ENCODE results near the gene ENKD1. TPM values are rescaled to one million over a fixed set of nuclear protein-coding genes. Genes with fewer than 3 reads are reported as not detected.

ENKD1 gene
- total RNA-seq, 1 experiment from 2014 or later: 11.9 TPM

- CTCF ChIA-PET: interaction anchor here (0.7 to 10.3 kb wide), 33 partner anchors 8 to 281 kb away, joined by 3 to 137 read pairs (median 5); partner anchors contain the start of genes ATP6V0D1, CARMIL2, CTCF and EDC4
- Mint-ChIP-seq H3K36me3 (no peaks in the 10 kb centered on the region), H3K27me3 (ENCODE audit: low read depth) (peaks cover 6% of the 10 kb centered on the region), H3K4me3 (peak overlapping the region; percentile 43; the same call in 1 of the 2 replicates), H3K9me3 (no peaks in the 10 kb centered on the region), H3K27ac (no peak overlapping the region), H3K4me1 (peaks cover 26% of the 10 kb centered on the region)
- DNase-seq (ENCODE audit: low spot score) (no peak), ATAC-seq (no peak)
- POLR2A ChIA-PET: interaction anchor here (1.3 kb wide), 1 partner anchor 100 kb away, joined by 3 read pairs; no protein-coding TSS in a partner anchor
- TF ChIP-seq CBFB (CRISPR knock-in tag; IDR thresholded peaks at IDR 0.05; ENCODE audit: low read depth): no peak
- TF ChIP-seq ATF1 (CRISPR knock-in tag; IDR thresholded peaks at IDR 0.05): 0 out of 2 replicates have a peak, but pooled peaks have one; percentile 12
Observed at GRCh38 chr16:67662653-67663010, 3.9 kb downstream of the ENKD1 start.

GRCh38 chr16:67661886-67662652, 4.5 kb downstream of the ENKD1 start:
- H3K36me3 Mint-ChIP-seq: no peaks in the 10 kb centered on the region
- ATAC-seq (no peak), DNase-seq (ENCODE audit: low spot score) (no peak)
- TF ChIP-seq ZNF138 (CRISPR knock-in tag; conservative IDR thresholded peaks at IDR 0.05): no peak
- no peak for TF ChIP-seq MXD4 (CRISPR knock-in tag; IDR thresholded peaks at IDR 0.05; ENCODE audit: borderline replicate concordance)
- TF ChIP-seq, protein P1, sequence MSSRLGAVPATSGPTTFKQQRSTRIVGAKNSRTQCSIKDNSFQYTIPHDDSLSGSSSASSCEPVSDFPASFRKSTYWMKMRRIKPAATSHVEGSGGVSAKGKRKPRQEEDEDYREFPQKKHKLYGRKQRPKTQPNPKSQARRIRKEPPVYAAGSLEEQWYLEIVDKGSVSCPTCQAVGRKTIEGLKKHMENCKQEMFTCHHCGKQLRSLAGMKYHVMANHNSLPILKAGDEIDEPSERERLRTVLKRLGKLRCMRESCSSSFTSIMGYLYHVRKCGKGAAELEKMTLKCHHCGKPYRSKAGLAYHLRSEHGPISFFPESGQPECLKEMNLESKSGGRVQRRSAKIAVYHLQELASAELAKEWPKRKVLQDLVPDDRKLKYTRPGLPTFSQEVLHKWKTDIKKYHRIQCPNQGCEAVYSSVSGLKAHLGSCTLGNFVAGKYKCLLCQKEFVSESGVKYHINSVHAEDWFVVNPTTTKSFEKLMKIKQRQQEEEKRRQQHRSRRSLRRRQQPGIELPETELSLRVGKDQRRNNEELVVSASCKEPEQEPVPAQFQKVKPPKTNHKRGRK (CRISPR knock-in tag; IDR thresholded peaks at IDR 0.05; ENCODE audit: borderline replicate concordance): no peak
- TF ChIP-seq ZNF263 (CRISPR knock-in tag; IDR thresholded peaks at IDR 0.05; ENCODE audit: low read depth): no peak
- no peak for TF ChIP-seq FOXK1 (CRISPR knock-in tag; IDR thresholded peaks at IDR 0.05)
- no peak for TF ChIP-seq PRRX2 (CRISPR knock-in tag; IDR thresholded peaks at IDR 0.05)
- TF ChIP-seq, protein P2, sequence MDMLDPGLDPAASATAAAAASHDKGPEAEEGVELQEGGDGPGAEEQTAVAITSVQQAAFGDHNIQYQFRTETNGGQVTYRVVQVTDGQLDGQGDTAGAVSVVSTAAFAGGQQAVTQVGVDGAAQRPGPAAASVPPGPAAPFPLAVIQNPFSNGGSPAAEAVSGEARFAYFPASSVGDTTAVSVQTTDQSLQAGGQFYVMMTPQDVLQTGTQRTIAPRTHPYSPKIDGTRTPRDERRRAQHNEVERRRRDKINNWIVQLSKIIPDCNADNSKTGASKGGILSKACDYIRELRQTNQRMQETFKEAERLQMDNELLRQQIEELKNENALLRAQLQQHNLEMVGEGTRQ (CRISPR knock-in tag; IDR thresholded peaks at IDR 0.05): no peak
- TF ChIP-seq ZNF396 (CRISPR knock-in tag; IDR thresholded peaks at IDR 0.05; ENCODE audit: borderline replicate concordance): no peak
- TF ChIP-seq, protein P3, sequence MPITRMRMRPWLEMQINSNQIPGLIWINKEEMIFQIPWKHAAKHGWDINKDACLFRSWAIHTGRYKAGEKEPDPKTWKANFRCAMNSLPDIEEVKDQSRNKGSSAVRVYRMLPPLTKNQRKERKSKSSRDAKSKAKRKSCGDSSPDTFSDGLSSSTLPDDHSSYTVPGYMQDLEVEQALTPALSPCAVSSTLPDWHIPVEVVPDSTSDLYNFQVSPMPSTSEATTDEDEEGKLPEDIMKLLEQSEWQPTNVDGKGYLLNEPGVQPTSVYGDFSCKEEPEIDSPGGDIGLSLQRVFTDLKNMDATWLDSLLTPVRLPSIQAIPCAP (CRISPR knock-in tag; IDR thresholded peaks at IDR 0.05): no peak
- TF ChIP-seq IRF2 (CRISPR knock-in tag; IDR thresholded peaks at IDR 0.05; ENCODE audit: borderline replicate concordance, low read depth): no peak
- TF ChIP-seq FOXJ3 (CRISPR knock-in tag; IDR thresholded peaks at IDR 0.05; ENCODE audit: borderline replicate concordance): no peak
- TF ChIP-seq GTF2I (CRISPR knock-in tag; conservative IDR thresholded peaks at IDR 0.05): no peak
- TF ChIP-seq, protein P4, sequence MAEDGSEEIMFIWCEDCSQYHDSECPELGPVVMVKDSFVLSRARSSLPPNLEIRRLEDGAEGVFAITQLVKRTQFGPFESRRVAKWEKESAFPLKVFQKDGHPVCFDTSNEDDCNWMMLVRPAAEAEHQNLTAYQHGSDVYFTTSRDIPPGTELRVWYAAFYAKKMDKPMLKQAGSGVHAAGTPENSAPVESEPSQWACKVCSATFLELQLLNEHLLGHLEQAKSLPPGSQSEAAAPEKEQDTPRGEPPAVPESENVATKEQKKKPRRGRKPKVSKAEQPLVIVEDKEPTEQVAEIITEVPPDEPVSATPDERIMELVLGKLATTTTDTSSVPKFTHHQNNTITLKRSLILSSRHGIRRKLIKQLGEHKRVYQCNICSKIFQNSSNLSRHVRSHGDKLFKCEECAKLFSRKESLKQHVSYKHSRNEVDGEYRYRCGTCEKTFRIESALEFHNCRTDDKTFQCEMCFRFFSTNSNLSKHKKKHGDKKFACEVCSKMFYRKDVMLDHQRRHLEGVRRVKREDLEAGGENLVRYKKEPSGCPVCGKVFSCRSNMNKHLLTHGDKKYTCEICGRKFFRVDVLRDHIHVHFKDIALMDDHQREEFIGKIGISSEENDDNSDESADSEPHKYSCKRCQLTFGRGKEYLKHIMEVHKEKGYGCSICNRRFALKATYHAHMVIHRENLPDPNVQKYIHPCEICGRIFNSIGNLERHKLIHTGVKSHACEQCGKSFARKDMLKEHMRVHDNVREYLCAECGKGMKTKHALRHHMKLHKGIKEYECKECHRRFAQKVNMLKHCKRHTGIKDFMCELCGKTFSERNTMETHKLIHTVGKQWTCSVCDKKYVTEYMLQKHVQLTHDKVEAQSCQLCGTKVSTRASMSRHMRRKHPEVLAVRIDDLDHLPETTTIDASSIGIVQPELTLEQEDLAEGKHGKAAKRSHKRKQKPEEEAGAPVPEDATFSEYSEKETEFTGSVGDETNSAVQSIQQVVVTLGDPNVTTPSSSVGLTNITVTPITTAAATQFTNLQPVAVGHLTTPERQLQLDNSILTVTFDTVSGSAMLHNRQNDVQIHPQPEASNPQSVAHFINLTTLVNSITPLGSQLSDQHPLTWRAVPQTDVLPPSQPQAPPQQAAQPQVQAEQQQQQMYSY (CRISPR knock-in tag; IDR thresholded peaks at IDR 0.05): no peak
- no peak for TF ChIP-seq NR3C1 (CRISPR knock-in tag; conservative IDR thresholded peaks at IDR 0.05; ENCODE audit: low read depth)
- no peak for TF ChIP-seq ZBTB21 (CRISPR knock-in tag; IDR thresholded peaks at IDR 0.05; ENCODE audit: borderline replicate concordance)
- no peak for TF ChIP-seq GRHL2 (CRISPR knock-in tag; IDR thresholded peaks at IDR 0.05; ENCODE audit: insufficient replicate concordance, severe bottlenecking)
- no peak for TF ChIP-seq SOX15 (CRISPR knock-in tag; IDR thresholded peaks at IDR 0.05)
- no peak for TF ChIP-seq SMAD4 (CRISPR knock-in tag; IDR thresholded peaks at IDR 0.05)
- TF ChIP-seq, protein P5, sequence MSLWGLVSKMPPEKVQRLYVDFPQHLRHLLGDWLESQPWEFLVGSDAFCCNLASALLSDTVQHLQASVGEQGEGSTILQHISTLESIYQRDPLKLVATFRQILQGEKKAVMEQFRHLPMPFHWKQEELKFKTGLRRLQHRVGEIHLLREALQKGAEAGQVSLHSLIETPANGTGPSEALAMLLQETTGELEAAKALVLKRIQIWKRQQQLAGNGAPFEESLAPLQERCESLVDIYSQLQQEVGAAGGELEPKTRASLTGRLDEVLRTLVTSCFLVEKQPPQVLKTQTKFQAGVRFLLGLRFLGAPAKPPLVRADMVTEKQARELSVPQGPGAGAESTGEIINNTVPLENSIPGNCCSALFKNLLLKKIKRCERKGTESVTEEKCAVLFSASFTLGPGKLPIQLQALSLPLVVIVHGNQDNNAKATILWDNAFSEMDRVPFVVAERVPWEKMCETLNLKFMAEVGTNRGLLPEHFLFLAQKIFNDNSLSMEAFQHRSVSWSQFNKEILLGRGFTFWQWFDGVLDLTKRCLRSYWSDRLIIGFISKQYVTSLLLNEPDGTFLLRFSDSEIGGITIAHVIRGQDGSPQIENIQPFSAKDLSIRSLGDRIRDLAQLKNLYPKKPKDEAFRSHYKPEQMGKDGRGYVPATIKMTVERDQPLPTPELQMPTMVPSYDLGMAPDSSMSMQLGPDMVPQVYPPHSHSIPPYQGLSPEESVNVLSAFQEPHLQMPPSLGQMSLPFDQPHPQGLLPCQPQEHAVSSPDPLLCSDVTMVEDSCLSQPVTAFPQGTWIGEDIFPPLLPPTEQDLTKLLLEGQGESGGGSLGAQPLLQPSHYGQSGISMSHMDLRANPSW (CRISPR knock-in tag; conservative IDR thresholded peaks at IDR 0.05; ENCODE audit: low read depth): no peak
- ChIA-PET POLR2A (interaction anchor here (1.3 to 2.5 kb wide), 2 partner anchors 14 to 99 kb away, joined by 3 to 9 read pairs; no protein-coding TSS in a partner anchor), CTCF (interaction anchor here (1.2 to 10.3 kb wide), 11 partner anchors 10 to 171 kb away, joined by 4 to 137 read pairs (median 17); partner anchors contain the start of genes CARMIL2, GFOD2, RANBP10 and TSNAXIP1)
- peaks cover 23% of the 10 kb centered on the region for H3K4me1 Mint-ChIP-seq
- peaks cover 4% of the 10 kb centered on the region for H3K27me3 Mint-ChIP-seq (ENCODE audit: low read depth)
- peak overlapping the region; percentile 91 for H3K4me3 Mint-ChIP-seq
- H3K27ac Mint-ChIP-seq: no peak overlapping the region
- H3K9me3 Mint-ChIP-seq: no peaks in the 10 kb centered on the region

Measured in WTC11 (cell line).